A549 (cell line): ENCODE measurements around the gene CDT1.

Source experiments
- CBX2 ChIP-seq: fragments of 200-600 bp; sonication (generic); IDR thresholded peaks from 2 replicates; pipeline ENCODE4 v1.6.1; 2016; ENCODE audit warnings: low read depth, mild to moderate bottlenecking, borderline replicate concordance
- CHD4 ChIP-seq: fragments of 200-600 bp; sonication (generic); IDR thresholded peaks from 2 replicates; pipeline ENCODE4 v1.6.1; 2016; ENCODE audit warnings: antibody characterized with exemption, mild to moderate bottlenecking, borderline replicate concordance
- MAFK ChIP-seq: fragments of 450-650 bp; IDR thresholded peaks from 2 replicates; pipeline ENCODE4 v1.6.1; 2014; ENCODE audit not compliant: partially characterized antibody
- POLR2AphosphoS2 ChIP-seq: conservative IDR thresholded peaks from 2 replicates; pipeline ENCODE4 v1.6.1; 2012; ENCODE audit warnings: low read length, improper control_type of control experiment, inconsistent platforms
- RAD21 ChIP-seq, 2 experiments: fragments of >200 bp in 1 of 2; sonication (Bioruptor Twin) in 1 of 2; formaldehyde crosslinking in 1 of 2; IDR thresholded peaks in 1 of 2; conservative IDR thresholded peaks in 1 of 2; 2 replicates in 1 of 2; 3 replicates in 1 of 2; pipeline ENCODE4 v1.6.1; 2012 to 2018; ENCODE audit warnings: inconsistent platforms in 1 of 2
- RCOR1 ChIP-seq: fragments of 150-350 bp; IDR thresholded peaks from 2 replicates; pipeline ENCODE4 v1.6.1; 2014; ENCODE audit warnings: antibody characterized with exemption, low read length, low read depth
- RNF2 ChIP-seq: fragments of 200-600 bp; sonication (generic); IDR thresholded peaks from 2 replicates; pipeline ENCODE4 v1.6.1; 2016; ENCODE audit warnings: low read depth, mild to moderate bottlenecking, antibody characterized with exemption, moderate library complexity, borderline replicate concordance
- USF2 ChIP-seq: fragments of 450-650 bp; IDR thresholded peaks from 2 replicates; pipeline ENCODE4 v1.6.1; 2014; ENCODE audit warnings: antibody characterized with exemption
- TF ChIP-seq, protein P1 (sequence below): fragments of >200 bp; sonication (Bioruptor Twin); formaldehyde crosslinking; IDR thresholded peaks from 3 replicates; pipeline ENCODE4 v1.5.1; 2016
- TF ChIP-seq, protein P2 (sequence below): IDR thresholded peaks from 2 replicates; pipeline ENCODE4 v1.6.1; 2012

DNA sequence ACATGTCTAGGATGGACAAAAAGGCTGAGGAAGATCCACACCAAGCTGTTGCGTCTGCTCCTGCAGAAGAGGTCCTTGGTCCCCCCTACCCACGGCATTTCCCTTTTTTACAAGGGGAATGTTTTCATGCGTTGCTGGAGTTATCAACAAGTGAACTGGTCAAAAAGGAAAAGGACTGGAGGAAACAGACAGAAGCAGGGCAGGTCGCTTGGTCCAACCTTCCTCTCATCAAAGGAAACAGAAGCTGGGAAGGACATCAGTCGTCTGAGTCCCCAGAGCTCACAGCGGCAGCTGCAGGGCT, 44.7 kb upstream of the CDT1 start:
- TF ChIP-seq, protein P1, sequence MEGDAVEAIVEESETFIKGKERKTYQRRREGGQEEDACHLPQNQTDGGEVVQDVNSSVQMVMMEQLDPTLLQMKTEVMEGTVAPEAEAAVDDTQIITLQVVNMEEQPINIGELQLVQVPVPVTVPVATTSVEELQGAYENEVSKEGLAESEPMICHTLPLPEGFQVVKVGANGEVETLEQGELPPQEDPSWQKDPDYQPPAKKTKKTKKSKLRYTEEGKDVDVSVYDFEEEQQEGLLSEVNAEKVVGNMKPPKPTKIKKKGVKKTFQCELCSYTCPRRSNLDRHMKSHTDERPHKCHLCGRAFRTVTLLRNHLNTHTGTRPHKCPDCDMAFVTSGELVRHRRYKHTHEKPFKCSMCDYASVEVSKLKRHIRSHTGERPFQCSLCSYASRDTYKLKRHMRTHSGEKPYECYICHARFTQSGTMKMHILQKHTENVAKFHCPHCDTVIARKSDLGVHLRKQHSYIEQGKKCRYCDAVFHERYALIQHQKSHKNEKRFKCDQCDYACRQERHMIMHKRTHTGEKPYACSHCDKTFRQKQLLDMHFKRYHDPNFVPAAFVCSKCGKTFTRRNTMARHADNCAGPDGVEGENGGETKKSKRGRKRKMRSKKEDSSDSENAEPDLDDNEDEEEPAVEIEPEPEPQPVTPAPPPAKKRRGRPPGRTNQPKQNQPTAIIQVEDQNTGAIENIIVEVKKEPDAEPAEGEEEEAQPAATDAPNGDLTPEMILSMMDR: no peak
- no peak for TF ChIP-seq RNF2
- no peak for TF ChIP-seq POLR2AphosphoS2
- TF ChIP-seq CBX2: no peak
- no peak for TF ChIP-seq CHD4
- TF ChIP-seq MAFK: no peak
- TF ChIP-seq, protein P2, sequence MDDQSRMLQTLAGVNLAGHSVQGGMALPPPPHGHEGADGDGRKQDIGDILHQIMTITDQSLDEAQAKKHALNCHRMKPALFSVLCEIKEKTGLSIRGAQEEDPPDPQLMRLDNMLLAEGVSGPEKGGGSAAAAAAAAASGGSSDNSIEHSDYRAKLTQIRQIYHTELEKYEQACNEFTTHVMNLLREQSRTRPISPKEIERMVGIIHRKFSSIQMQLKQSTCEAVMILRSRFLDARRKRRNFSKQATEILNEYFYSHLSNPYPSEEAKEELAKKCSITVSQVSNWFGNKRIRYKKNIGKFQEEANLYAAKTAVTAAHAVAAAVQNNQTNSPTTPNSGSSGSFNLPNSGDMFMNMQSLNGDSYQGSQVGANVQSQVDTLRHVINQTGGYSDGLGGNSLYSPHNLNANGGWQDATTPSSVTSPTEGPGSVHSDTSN: no peak
- TF ChIP-seq RCOR1: no peak
- no peak for TF ChIP-seq RAD21 (conservative IDR thresholded peaks at IDR 0.05 in 1 of 2, IDR thresholded peaks at IDR 0.05 in 1 of 2)
- TF ChIP-seq USF2: no peak
